GM12878 (cell line): ENCODE results near the gene RAD51B. TPM values are rescaled to one million over a fixed set of nuclear protein-coding genes. Genes with fewer than 3 reads are reported as not detected.

Source experiments
- ATAC-seq: fragments of 200-7000 bp; cut with Tn5 transposase; 3 replicates; pipeline ENCODE4 v1.9.1; 2020; ENCODE audit warnings: mild to moderate bottlenecking, moderate library complexity
- BruUV-seq: library from RNA; stranded (reverse); fragments of 400-500 nt; replicated peaks from 2 replicates; lab custom pipeline; 2021; lab: Mats Ljungman, UMichigan
- CTCF ChIA-PET: fragments of 300-600 bp; sonication (Branson Sonifier 250); formaldehyde crosslinking; extraction: SDS; loops from one replicate; lab custom pipeline; 2021; ENCODE audit warnings: inconsistent platforms; lab: Yijun Ruan, JAX
- POLR2A ChIA-PET: fragments of 350-600 bp; formaldehyde crosslinking; extraction: SDS; loops from one replicate; lab custom pipeline; 2021; ENCODE audit warnings: inconsistent platforms; lab: Charles Lee
- RAD21 ChIA-PET: fragments of 300-600 bp; sonication (Branson Sonifier 250); formaldehyde crosslinking; loops from one replicate; lab custom pipeline; 2023; ENCODE audit warnings: antibody characterized with exemption; ENCODE audit not compliant: unreplicated experiment; lab: Charles Lee
- SMC1A ChIA-PET: fragments of 300-600 bp; sonication (Branson Sonifier 250); formaldehyde crosslinking; loops from one replicate; lab custom pipeline; 2023; ENCODE audit not compliant: unreplicated experiment, uncharacterized antibody; lab: Charles Lee
- DNase-seq: peaks from one replicate; pipeline ENCODE4 v3.0.0-alpha.2; 2011; ENCODE audit warnings: low read depth, low spot score
- FAIRE-seq: peaks from 3 replicates; lab custom pipeline; 2011; peaks lifted over from hg19 to GRCh38; lab: Jason Lieb, UNC
- H2AFZ ChIP-seq: 2 replicates; pipeline ENCODE4 v1.6.0; 2011; ENCODE audit warnings: low read depth, low read length, control low read depth; ENCODE audit not compliant: control insufficient read depth
- H3K27ac ChIP-seq: 2 replicates; pipeline ENCODE4 v1.5.1; 2011; ENCODE audit warnings: control low read depth; ENCODE audit not compliant: control insufficient read depth, insufficient read depth
- H3K27me3 ChIP-seq, 2 experiments: replicated peaks in 1 of 2; 2 replicates each; pipeline versions ENCODE4 v1.6.0 to v1.6.1; 2011; ENCODE audit warnings: low read length in 1 of 2; ENCODE audit not compliant: control insufficient read depth in 2 of 2, insufficient read depth in 2 of 2
- H3K36me3 ChIP-seq, 2 experiments: 2 replicates each; pipeline ENCODE4 v1.5.1; 2011; ENCODE audit warnings: low read length in 1 of 2; ENCODE audit not compliant: control insufficient read depth in 2 of 2, insufficient read depth in 2 of 2
- H3K4me1 ChIP-seq: 2 replicates; pipeline ENCODE4 v1.6.1; 2011; ENCODE audit warnings: mild to moderate bottlenecking, low read length, moderate library complexity, mixed read lengths; ENCODE audit not compliant: control insufficient read depth, insufficient read depth
- H3K4me2 ChIP-seq: 2 replicates; pipeline ENCODE4 v1.6.0; 2011; ENCODE audit warnings: control low read depth; ENCODE audit not compliant: control insufficient read depth, insufficient read depth
- H3K4me3 ChIP-seq: fragments of 200-600 bp; sonication (generic); 2 replicates; pipeline ENCODE4 v1.5.1; 2016
- H3K79me2 ChIP-seq: 2 replicates; pipeline ENCODE4 v1.6.0; 2011; ENCODE audit warnings: low read length; ENCODE audit not compliant: control insufficient read depth, insufficient read depth
- H3K9ac ChIP-seq: 2 replicates; pipeline ENCODE4 v1.8.0; 2011; ENCODE audit warnings: low read length, control low read depth, mixed read lengths; ENCODE audit not compliant: control insufficient read depth, insufficient read depth
- H3K9me3 ChIP-seq: replicated peaks from 3 replicates; pipeline ENCODE4 v1.5.1; 2011; ENCODE audit warnings: mild to moderate bottlenecking, low read length; ENCODE audit not compliant: control insufficient read depth, insufficient read depth
- H4K20me1 ChIP-seq: 2 replicates; pipeline ENCODE4 v1.6.0; 2011; ENCODE audit not compliant: control insufficient read depth, insufficient read depth
- BCLAF1 ChIP-seq: fragments of 450-650 bp; IDR thresholded peaks from 2 replicates; pipeline ENCODE4 v1.6.1; 2017; ENCODE audit warnings: antibody characterized with exemption, mild to moderate bottlenecking, moderate library complexity
- CEBPB ChIP-seq, 2 experiments: fragments of 150-350 bp in 1 of 2; IDR thresholded peaks; 2 replicates each; pipeline ENCODE4 v1.6.1; 2012 to 2014; ENCODE audit warnings: low read depth in 2 of 2, low read length in 2 of 2, borderline replicate concordance in 1 of 2, inconsistent platforms in 1 of 2
- EED ChIP-seq: sonication (generic); IDR thresholded peaks from 2 replicates; pipeline ENCODE4 v1.6.1; 2016; ENCODE audit warnings: antibody characterized with exemption, low read depth
- KAT2A ChIP-seq: conservative IDR thresholded peaks from 2 replicates; pipeline ENCODE4 v1.6.1; 2011; ENCODE audit warnings: low read depth, low read length; ENCODE audit not compliant: control insufficient read depth
- MXI1 ChIP-seq: fragments of 150-350 bp; IDR thresholded peaks from 2 replicates; pipeline ENCODE4 v1.6.1; 2011; ENCODE audit warnings: low read depth, mild to moderate bottlenecking, inconsistent platforms, low read length, improper control_type of control experiment
- MYB ChIP-seq: fragments of 150-350 bp; IDR thresholded peaks from 2 replicates; pipeline ENCODE4 v1.6.1; 2014; ENCODE audit warnings: mild to moderate bottlenecking, low read depth, low read length, borderline replicate concordance
- RAD51 ChIP-seq: fragments of 450-650 bp; IDR thresholded peaks from 2 replicates; pipeline ENCODE4 v1.6.1; 2016; ENCODE audit warnings: moderate library complexity, mild to moderate bottlenecking, inconsistent platforms
- RFX5 ChIP-seq: IDR thresholded peaks from 2 replicates; pipeline ENCODE4 v1.6.1; 2011; ENCODE audit warnings: low read depth, low read length, improper control_type of control experiment
- SMARCA5 ChIP-seq: fragments of 450-650 bp; IDR thresholded peaks from 2 replicates; pipeline ENCODE4 v1.6.1; 2017; ENCODE audit warnings: mild to moderate bottlenecking
- SREBF1 ChIP-seq: IDR thresholded peaks from 2 replicates; pipeline ENCODE4 v1.6.1; 2012; ENCODE audit warnings: mild to moderate bottlenecking, low read length
- ZBTB4 ChIP-seq: fragments of 450-650 bp; formaldehyde crosslinking; IDR thresholded peaks from 2 replicates; pipeline ENCODE4 v1.4.0; 2022; ENCODE audit warnings: mild to moderate bottlenecking, moderate library complexity
- ZNF207 ChIP-seq: fragments of 450-650 bp; IDR thresholded peaks from 2 replicates; pipeline ENCODE4 v1.6.1; 2014; ENCODE audit warnings: antibody characterized with exemption, mild to moderate bottlenecking, borderline replicate concordance
- WGBS: methylation state at CpG from one replicate; pipeline ENCODE4 v1.1.6; 2016; ENCODE audit warnings: low lambda C conversion rate; ENCODE audit not compliant: insufficient replicate concordance, insufficient coverage; ENCODE audit errors: missing lambda C conversion rate; 5-methylcytosine and 5-hydroxymethylcytosine counted together
- in situ Hi-C: fragments of 300-500 bp; cut with MboI; formaldehyde crosslinking; loops from 9 replicates; pipeline ENCODE4 v1.14.3; 2018; ENCODE audit warnings: mixed read lengths
- intact Hi-C: fragments of 100-400 bp; cut with micrococcal nuclease; formaldehyde crosslinking; loops from one replicate; pipeline ENCODE4 v1.14.2; 2022; ENCODE audit not compliant: unreplicated experiment
- polyA plus RNA-seq, 11 experiments: library from polyadenylated mRNA; depleted of rRNA in 4 of 11; unstranded in 6 of 11; stranded (reverse) in 5 of 11; fragments of >200 nt; fragmentation: Nextera tagmentation in 4 of 11; fragmentation: Illumina TruSeq in 1 of 11; extraction: Ambion mirVana in 4 of 11; extraction: Trizol in 1 of 11; gene quantifications; 1 replicate in 1 of 11; 2 replicates in 10 of 11; pipeline versions ENCODE4 v1.2.1 to v1.2.3, GENCODE V29; 2011 to 2016; ENCODE audit warnings: inconsistent platforms in 2 of 11, missing spikeins in 2 of 11, low read depth in 1 of 11
- total RNA-seq, 4 experiments: library from RNA; depleted of rRNA in 3 of 4; stranded (reverse); fragments of >200 nt in 3 of 4; fragmentation: Illumina TruSeq in 1 of 4; extraction: Trizol in 1 of 4; gene quantifications; 2 replicates each; pipeline versions ENCODE4 v1.2.1 to v1.2.3, GENCODE V29; 2013 to 2021

Gene RAD51B
- total and polyA plus RNA-seq, 10 of the 15 experiments (the other 5 are each of a cell fraction or from before 2014, with no cell fraction given): 9.8 to 26.8 (median 21.3) TPM

- intact Hi-C loops: no loop called here
- TF ChIP-seq SREBF1 (no peak), ZNF207 (no peak), EED (no peak), SMARCA5 (no peak)
- H3K79me2 ChIP-seq: no peaks in the 10 kb centered on the region
- H3K4me2 ChIP-seq: no peak overlapping the region
- H3K4me1 ChIP-seq: no peaks in the 10 kb centered on the region
- ChIA-PET SMC1A (no interaction called here), CTCF (interaction anchor here (1.7 kb wide), 1 partner anchor 9 kb away, joined by 4 read pairs; no protein-coding TSS in a partner anchor), POLR2A (no interaction called here), RAD21 (no interaction called here)
- H3K27ac ChIP-seq: no peak overlapping the region
- H3K36me3 ChIP-seq: no peaks in the 10 kb centered on the region
- no peaks in the 10 kb centered on the region; the same call in 2 of the 3 replicates for H3K9me3 ChIP-seq
- H3K9ac ChIP-seq: no peak overlapping the region
- ATAC-seq: no peak
- DNase-seq: no peak
- no peak for FAIRE-seq
- H4K20me1 ChIP-seq: no peaks in the 10 kb centered on the region
- 88% methylated on average over 1 of the region's 1 CpG for WGBS
- in situ Hi-C loops: no loop called here
- no peaks in the 10 kb centered on the region for H3K27me3 ChIP-seq
- no peak overlapping the region for H2AFZ ChIP-seq
- no TSS peak for BruUV-seq
- no peak overlapping the region for H3K4me3 ChIP-seq
These were observed 193.3 kb downstream of the RAD51B start for GRCh38 chr14:68012871-68013270.

- ChIA-PET RAD21 (no interaction called here), POLR2A (no interaction called here), CTCF (interaction anchor here (1.7 kb wide), 1 partner anchor 9 kb away, joined by 4 read pairs; no protein-coding TSS in a partner anchor), SMC1A (no interaction called here)
- BruUV-seq: no TSS peak
- Histone ChIP-seq H3K9me3 (no peaks in the 10 kb centered on the region; the same call in 2 of the 3 replicates), H3K4me3 (no peak overlapping the region), H3K79me2 (no peaks in the 10 kb centered on the region), H3K4me2 (no peak overlapping the region), H3K27ac (no peak overlapping the region), H2AFZ (no peak overlapping the region), H3K36me3 (no peaks in the 10 kb centered on the region), H3K27me3 (no peaks in the 10 kb centered on the region), H3K4me1 (no peaks in the 10 kb centered on the region), H4K20me1 (no peaks in the 10 kb centered on the region), H3K9ac (no peak overlapping the region)
- WGBS: 97% methylated on average over 2 of the region's 2 CpGs
- intact Hi-C loops: no loop called here
- FAIRE-seq: no peak
- in situ Hi-C loops: no loop called here
- no peak for ATAC-seq
- TF ChIP-seq MYB: no peak
- no peak for TF ChIP-seq ZBTB4 (CRISPR knock-in tag)
- no peak for TF ChIP-seq RFX5
- TF ChIP-seq BCLAF1: no peak
- no peak for TF ChIP-seq RAD51
- no peak for TF ChIP-seq KAT2A
- TF ChIP-seq ZNF207: no peak
- no peak for TF ChIP-seq MXI1
- TF ChIP-seq CEBPB (IDR thresholded peaks at IDR 0.05; ENCODE audit: borderline replicate concordance in 1 of 2, low read depth in 2 of 2, low read length in 2 of 2): no peak
- DNase-seq: no peak
These were observed 193.7 kb downstream of the RAD51B start for GRCh38 chr14:68013326-68013725.
